OCI-LY3 (cell line): Measurements from ENCODE around the gene ST3GAL6.

Source experiments
- H2AFZ ChIP-seq: fragments of 200-600, 300-600 bp; shearing (Covaris generic); 2 replicates; pipeline ENCODE4 v1.6.0; 2014; ENCODE audit warnings: antibody characterized with exemption, low read depth, low read length
- H3K27ac ChIP-seq: fragments of 200-600, 300-600 bp; sonication (generic); 2 replicates; pipeline ENCODE4 v1.5.1; 2014; ENCODE audit warnings: mild to moderate bottlenecking, low read length, moderate library complexity, mixed read lengths
- H3K27me3 ChIP-seq: fragments of 200-600, 300-600 bp; sonication (generic); 2 replicates; pipeline ENCODE4 v1.6.1; 2014; ENCODE audit warnings: low read depth, low read length, mixed read lengths
- H3K36me3 ChIP-seq: fragments of 200-600, 300-600 bp; sonication (generic); replicated peaks from 2 replicates; pipeline ENCODE3; 2014; ENCODE audit warnings: low read depth, low read length, mixed read lengths
- H3K4me1 ChIP-seq: fragments of 300-600, 200-600 bp; sonication (generic); 2 replicates; pipeline ENCODE4 v1.6.1; 2014; ENCODE audit warnings: low read length, mixed read lengths
- H3K4me2 ChIP-seq: fragments of 200-600, 300-600 bp; sonication (generic); 2 replicates; pipeline ENCODE4 v1.6.1; 2014; ENCODE audit warnings: low read length, mixed read lengths
- H3K4me3 ChIP-seq: fragments of 300-600, 200-600 bp; sonication (generic); 2 replicates; pipeline ENCODE4 v1.5.1; 2014; ENCODE audit warnings: antibody characterized with exemption, mild to moderate bottlenecking, low read length, moderate library complexity
- H3K79me2 ChIP-seq: fragments of 300-600, 200-600 bp; shearing (Covaris generic); 2 replicates; pipeline ENCODE4 v1.6.1; 2014; ENCODE audit warnings: mild to moderate bottlenecking, low read length, mixed read lengths
- H3K9ac ChIP-seq: fragments of 300-600, 200-600 bp; shearing (Covaris generic); 2 replicates; pipeline ENCODE4 v1.6.0; 2014; ENCODE audit warnings: mild to moderate bottlenecking, low read length, moderate library complexity
- H3K9me3 ChIP-seq: fragments of 200-600, 300-600 bp; shearing (Covaris generic); 2 replicates; pipeline ENCODE4 v1.6.1; 2014; ENCODE audit warnings: low read length, mixed read lengths; ENCODE audit not compliant: insufficient read depth
- H4K20me1 ChIP-seq: fragments of 200-600, 300-600 bp; sonication (generic); 2 replicates; pipeline ENCODE4 v1.6.1; 2016; ENCODE audit warnings: low read length, mixed read lengths; ENCODE audit not compliant: insufficient read depth
- EZH2phosphoT487 ChIP-seq: fragments of 200-600 bp; shearing (Covaris generic); IDR thresholded peaks from 2 replicates; pipeline ENCODE4 v1.6.1; 2018; ENCODE audit warnings: antibody characterized with exemption, mixed run types, low read depth
- TF ChIP-seq, protein P1 (sequence below): fragments of 200-600, 300-600 bp; sonication (generic); IDR thresholded peaks from 2 replicates; pipeline ENCODE4 v1.5.1; 2014; ENCODE audit warnings: antibody characterized with exemption, low read length, low read depth

ST3GAL6 gene

DNA sequence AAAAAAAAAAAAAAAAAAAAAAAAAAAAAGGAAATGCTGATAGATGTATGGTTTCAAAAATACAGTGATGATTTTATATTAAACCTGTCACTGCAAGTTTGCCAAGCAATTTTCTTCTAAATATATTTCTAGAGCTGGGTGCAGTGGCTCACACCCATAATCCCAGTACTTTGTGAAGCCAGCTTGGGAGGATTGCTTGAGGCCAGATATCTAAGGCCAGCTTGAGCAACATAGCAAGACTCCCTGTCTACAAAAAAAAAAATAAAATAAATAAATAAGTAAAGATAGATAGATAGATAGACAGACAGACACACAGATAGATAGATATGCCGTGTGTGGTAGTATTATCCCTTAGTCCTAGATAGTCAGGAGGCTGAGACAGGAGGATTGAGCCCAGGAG, 41.4 kb upstream of the ST3GAL6 start:
- Histone ChIP-seq H3K27ac (no peak overlapping the region), H3K9ac (no peak overlapping the region), H3K4me3 (no peak overlapping the region), H4K20me1 (no peaks in the 10 kb centered on the region), H2AFZ (no peak overlapping the region), H3K79me2 (no peaks in the 10 kb centered on the region), H3K9me3 (no peaks in the 10 kb centered on the region), H3K4me1 (no peaks in the 10 kb centered on the region), H3K4me2 (no peak overlapping the region), H3K36me3 (no peaks in the 10 kb centered on the region), H3K27me3 (no peaks in the 10 kb centered on the region)
- TF ChIP-seq, protein P1, sequence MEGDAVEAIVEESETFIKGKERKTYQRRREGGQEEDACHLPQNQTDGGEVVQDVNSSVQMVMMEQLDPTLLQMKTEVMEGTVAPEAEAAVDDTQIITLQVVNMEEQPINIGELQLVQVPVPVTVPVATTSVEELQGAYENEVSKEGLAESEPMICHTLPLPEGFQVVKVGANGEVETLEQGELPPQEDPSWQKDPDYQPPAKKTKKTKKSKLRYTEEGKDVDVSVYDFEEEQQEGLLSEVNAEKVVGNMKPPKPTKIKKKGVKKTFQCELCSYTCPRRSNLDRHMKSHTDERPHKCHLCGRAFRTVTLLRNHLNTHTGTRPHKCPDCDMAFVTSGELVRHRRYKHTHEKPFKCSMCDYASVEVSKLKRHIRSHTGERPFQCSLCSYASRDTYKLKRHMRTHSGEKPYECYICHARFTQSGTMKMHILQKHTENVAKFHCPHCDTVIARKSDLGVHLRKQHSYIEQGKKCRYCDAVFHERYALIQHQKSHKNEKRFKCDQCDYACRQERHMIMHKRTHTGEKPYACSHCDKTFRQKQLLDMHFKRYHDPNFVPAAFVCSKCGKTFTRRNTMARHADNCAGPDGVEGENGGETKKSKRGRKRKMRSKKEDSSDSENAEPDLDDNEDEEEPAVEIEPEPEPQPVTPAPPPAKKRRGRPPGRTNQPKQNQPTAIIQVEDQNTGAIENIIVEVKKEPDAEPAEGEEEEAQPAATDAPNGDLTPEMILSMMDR: no peak

DNA sequence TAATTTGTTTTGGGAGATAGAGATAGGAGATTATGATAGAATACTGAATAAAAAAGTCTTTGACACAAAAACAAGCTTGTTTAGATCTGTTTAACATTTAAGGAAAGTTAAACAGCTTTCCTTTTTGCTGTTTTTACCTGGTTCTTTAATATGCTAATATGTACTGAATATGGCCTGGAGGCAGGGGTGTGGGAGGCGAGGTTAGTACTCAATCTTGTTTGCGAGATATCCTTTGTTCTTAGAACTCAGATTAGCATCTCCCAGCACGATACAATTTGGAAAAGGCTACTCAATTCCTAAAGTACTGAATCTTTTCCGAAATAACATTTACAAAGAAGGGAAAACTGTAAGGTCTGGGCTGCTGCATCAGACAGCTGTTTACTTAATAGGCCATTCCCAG, 40.8 kb upstream of the ST3GAL6 start:
- Histone ChIP-seq H3K27ac (no peak overlapping the region), H3K27me3 (no peaks in the 10 kb centered on the region), H3K4me1 (no peaks in the 10 kb centered on the region), H4K20me1 (no peaks in the 10 kb centered on the region), H3K4me3 (no peak overlapping the region), H2AFZ (no peak overlapping the region), H3K4me2 (no peak overlapping the region), H3K36me3 (no peaks in the 10 kb centered on the region), H3K79me2 (no peaks in the 10 kb centered on the region), H3K9ac (no peak overlapping the region), H3K9me3 (no peaks in the 10 kb centered on the region)
- TF ChIP-seq, protein P1: no peak
- no peak for TF ChIP-seq EZH2phosphoT487

DNA sequence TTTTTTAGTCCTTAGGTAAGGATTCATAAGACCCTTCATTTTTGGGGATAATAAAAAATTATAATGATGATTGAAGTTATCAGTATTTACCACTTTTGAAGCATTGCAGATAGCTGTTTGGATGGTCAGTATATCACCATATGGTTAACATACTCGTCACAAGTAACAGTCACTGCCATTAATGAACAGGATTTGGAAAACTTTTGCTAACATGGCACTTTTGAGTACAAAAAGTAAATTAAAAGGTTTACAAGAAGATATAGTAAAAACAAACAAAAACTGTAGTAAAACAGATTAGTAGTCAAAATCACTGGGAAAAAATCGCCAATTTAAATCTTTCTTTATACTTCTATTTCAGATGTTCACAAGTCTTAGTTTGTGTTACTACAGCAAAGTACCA, 37.8 kb upstream of the ST3GAL6 start:
- no peak for TF ChIP-seq EZH2phosphoT487
- TF ChIP-seq, protein P1: no peak
- H3K79me2 ChIP-seq: no peaks in the 10 kb centered on the region
- no peak overlapping the region for H3K4me2 ChIP-seq
- no peak overlapping the region for H2AFZ ChIP-seq
- H3K27ac ChIP-seq: no peak overlapping the region
- no peaks in the 10 kb centered on the region for H3K36me3 ChIP-seq
- no peaks in the 10 kb centered on the region for H3K27me3 ChIP-seq
- no peak overlapping the region for H3K9ac ChIP-seq
- H3K4me1 ChIP-seq: peaks cover 2% of the 10 kb centered on the region
- no peaks in the 10 kb centered on the region for H3K9me3 ChIP-seq
- H3K4me3 ChIP-seq: no peak overlapping the region
- no peaks in the 10 kb centered on the region for H4K20me1 ChIP-seq

DNA sequence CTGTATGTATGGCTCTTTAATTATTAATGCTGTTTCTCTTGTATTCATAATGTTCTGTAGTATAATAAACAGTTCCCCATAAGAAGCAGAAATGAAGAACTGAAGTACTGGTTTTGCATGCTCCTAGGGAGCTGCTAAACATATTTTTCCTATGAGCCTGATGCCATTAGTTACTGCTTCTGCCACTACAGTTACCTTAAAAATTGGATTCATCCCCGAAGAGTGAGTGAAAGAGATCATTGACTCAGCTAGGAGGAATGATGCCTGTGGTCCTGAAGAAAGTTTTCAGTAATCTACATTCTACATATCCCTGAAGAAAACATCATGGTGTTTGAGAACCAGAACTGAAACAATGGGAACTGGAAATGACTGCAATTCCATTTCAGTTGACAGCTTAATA, 37.1 kb upstream of the ST3GAL6 start:
- no peak overlapping the region for H3K4me3 ChIP-seq
- H3K4me1 ChIP-seq: peaks cover 6% of the 10 kb centered on the region
- H3K9ac ChIP-seq: no peak overlapping the region
- no peak overlapping the region for H3K4me2 ChIP-seq
- no peaks in the 10 kb centered on the region for H3K9me3 ChIP-seq
- H3K27ac ChIP-seq: no peak overlapping the region
- H3K79me2 ChIP-seq: no peaks in the 10 kb centered on the region
- H4K20me1 ChIP-seq: no peaks in the 10 kb centered on the region
- H3K27me3 ChIP-seq: no peaks in the 10 kb centered on the region
- H2AFZ ChIP-seq: no peak overlapping the region
- TF ChIP-seq EZH2phosphoT487: no peak
- no peaks in the 10 kb centered on the region for H3K36me3 ChIP-seq

DNA sequence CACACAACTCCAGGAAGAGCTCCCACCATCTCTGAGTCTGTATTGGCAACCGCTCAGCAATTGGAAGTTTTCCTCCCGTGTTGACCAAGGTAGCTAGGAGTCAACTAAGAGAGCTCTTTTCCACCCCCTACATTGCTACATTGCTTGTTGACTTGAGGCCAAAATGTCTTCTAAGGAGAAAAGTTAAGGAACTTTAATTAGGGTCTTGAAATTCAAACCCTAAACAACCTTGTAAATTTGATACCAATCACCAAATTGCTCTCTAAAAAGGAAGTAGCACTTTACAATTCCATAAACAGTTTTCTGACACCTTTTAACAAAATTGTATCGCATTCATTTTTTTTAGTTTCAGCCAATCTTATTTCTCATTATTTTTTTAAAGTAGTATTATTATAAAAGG, 35.5 kb upstream of the ST3GAL6 start:
- Histone ChIP-seq H3K9ac (no peak overlapping the region), H3K79me2 (no peaks in the 10 kb centered on the region), H3K36me3 (no peaks in the 10 kb centered on the region), H3K27me3 (no peaks in the 10 kb centered on the region), H3K27ac (no peak overlapping the region), H3K4me1 (peaks cover 6% of the 10 kb centered on the region), H3K4me3 (no peak overlapping the region), H2AFZ (no peak overlapping the region), H4K20me1 (no peaks in the 10 kb centered on the region), H3K4me2 (no peak overlapping the region), H3K9me3 (no peaks in the 10 kb centered on the region)
- TF ChIP-seq EZH2phosphoT487: no peak
